Measurements from ENCODE around the gene COPS3.

DNA sequence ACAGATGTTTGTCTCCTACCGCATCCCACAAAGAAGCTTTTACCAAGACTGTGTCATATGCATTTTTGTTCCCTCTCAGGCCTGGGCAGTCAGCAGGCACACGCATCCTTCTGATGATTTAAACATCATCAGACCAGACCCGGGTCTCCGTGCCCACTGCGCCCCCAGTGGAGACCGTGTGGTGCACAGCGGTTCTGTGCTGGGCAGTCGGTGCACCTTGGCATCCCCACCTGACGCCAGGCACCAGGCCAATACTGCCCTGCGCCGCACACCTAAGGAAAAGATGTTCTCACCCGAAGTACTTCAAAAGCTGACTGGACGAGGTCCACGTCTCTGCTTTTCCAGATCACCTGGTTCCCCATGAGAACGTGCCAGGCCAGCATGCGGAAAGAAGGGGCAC lies 64.3 kb downstream of the COPS3 start:
- no peak for TF ChIP-seq ARNTL (CRISPR knock-in tag; IDR thresholded peaks at IDR 0.05; ENCODE audit: borderline replicate concordance, low read depth)
- TF ChIP-seq, protein P1, sequence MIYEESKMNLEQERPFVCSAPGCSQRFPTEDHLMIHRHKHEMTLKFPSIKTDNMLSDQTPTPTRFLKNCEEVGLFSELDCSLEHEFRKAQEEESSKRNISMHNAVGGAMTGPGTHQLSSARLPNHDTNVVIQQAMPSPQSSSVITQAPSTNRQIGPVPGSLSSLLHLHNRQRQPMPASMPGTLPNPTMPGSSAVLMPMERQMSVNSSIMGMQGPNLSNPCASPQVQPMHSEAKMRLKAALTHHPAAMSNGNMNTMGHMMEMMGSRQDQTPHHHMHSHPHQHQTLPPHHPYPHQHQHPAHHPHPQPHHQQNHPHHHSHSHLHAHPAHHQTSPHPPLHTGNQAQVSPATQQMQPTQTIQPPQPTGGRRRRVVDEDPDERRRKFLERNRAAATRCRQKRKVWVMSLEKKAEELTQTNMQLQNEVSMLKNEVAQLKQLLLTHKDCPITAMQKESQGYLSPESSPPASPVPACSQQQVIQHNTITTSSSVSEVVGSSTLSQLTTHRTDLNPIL (CRISPR knock-in tag; IDR thresholded peaks at IDR 0.05; ENCODE audit: low read depth) = no peak
- TF ChIP-seq TCF4 (CRISPR knock-in tag; IDR thresholded peaks at IDR 0.05; ENCODE audit: borderline replicate concordance) = no peak
- TF ChIP-seq ZFP3 (CRISPR knock-in tag; IDR thresholded peaks at IDR 0.05) = no peak
- TF ChIP-seq, protein P2, sequence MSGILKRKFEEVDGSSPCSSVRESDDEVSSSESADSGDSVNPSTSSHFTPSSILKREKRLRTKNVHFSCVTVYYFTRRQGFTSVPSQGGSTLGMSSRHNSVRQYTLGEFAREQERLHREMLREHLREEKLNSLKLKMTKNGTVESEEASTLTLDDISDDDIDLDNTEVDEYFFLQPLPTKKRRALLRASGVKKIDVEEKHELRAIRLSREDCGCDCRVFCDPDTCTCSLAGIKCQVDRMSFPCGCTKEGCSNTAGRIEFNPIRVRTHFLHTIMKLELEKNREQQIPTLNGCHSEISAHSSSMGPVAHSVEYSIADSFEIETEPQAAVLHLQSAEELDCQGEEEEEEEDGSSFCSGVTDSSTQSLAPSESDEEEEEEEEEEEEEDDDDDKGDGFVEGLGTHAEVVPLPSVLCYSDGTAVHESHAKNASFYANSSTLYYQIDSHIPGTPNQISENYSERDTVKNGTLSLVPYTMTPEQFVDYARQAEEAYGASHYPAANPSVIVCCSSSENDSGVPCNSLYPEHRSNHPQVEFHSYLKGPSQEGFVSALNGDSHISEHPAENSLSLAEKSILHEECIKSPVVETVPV (CRISPR knock-in tag; IDR thresholded peaks at IDR 0.05) = no peak
- TF ChIP-seq BACH2 (CRISPR knock-in tag; IDR thresholded peaks at IDR 0.05; ENCODE audit: borderline replicate concordance) = no peak
- no peak for TF ChIP-seq PPARA (CRISPR knock-in tag; IDR thresholded peaks at IDR 0.05; ENCODE audit: borderline replicate concordance)
- TF ChIP-seq RARB (CRISPR knock-in tag; IDR thresholded peaks at IDR 0.05) = no peak
- TF ChIP-seq ZNF565 (CRISPR knock-in tag; conservative IDR thresholded peaks at IDR 0.05; ENCODE audit: low read depth) = no peak
- TF ChIP-seq, protein P3, sequence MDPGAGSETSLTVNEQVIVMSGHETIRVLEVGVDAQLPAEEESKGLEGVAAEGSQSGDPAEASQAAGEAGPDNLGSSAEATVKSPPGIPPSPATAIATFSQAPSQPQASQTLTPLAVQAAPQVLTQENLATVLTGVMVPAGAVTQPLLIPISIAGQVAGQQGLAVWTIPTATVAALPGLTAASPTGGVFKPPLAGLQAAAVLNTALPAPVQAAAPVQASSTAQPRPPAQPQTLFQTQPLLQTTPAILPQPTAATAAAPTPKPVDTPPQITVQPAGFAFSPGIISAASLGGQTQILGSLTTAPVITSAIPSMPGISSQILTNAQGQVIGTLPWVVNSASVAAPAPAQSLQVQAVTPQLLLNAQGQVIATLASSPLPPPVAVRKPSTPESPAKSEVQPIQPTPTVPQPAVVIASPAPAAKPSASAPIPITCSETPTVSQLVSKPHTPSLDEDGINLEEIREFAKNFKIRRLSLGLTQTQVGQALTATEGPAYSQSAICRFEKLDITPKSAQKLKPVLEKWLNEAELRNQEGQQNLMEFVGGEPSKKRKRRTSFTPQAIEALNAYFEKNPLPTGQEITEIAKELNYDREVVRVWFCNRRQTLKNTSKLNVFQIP (CRISPR knock-in tag; IDR thresholded peaks at IDR 0.05; ENCODE audit: borderline replicate concordance, low read depth) = no peak
- TF ChIP-seq, protein P4, sequence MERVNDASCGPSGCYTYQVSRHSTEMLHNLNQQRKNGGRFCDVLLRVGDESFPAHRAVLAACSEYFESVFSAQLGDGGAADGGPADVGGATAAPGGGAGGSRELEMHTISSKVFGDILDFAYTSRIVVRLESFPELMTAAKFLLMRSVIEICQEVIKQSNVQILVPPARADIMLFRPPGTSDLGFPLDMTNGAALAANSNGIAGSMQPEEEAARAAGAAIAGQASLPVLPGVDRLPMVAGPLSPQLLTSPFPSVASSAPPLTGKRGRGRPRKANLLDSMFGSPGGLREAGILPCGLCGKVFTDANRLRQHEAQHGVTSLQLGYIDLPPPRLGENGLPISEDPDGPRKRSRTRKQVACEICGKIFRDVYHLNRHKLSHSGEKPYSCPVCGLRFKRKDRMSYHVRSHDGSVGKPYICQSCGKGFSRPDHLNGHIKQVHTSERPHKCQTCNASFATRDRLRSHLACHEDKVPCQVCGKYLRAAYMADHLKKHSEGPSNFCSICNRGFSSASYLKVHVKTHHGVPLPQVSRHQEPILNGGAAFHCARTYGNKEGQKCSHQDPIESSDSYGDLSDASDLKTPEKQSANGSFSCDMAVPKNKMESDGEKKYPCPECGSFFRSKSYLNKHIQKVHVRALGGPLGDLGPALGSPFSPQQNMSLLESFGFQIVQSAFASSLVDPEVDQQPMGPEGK (CRISPR knock-in tag; IDR thresholded peaks at IDR 0.05; ENCODE audit: borderline replicate concordance) = no peak
